Brain pericyte (primary cell): Measurements from ENCODE around the gene PLCL2.
"Not testable (repeated sequence)": the region's sequence is repeated elsewhere in the genome, so short reads cannot be mapped to it uniquely, and the experiment has no call there.

Experiments
- DNase-seq: peaks from one replicate; pipeline ENCODE4 v3.0.0-alpha.2; 2012; ENCODE audit warnings: low read depth, low spot score

The PLCL2 gene

DNA sequence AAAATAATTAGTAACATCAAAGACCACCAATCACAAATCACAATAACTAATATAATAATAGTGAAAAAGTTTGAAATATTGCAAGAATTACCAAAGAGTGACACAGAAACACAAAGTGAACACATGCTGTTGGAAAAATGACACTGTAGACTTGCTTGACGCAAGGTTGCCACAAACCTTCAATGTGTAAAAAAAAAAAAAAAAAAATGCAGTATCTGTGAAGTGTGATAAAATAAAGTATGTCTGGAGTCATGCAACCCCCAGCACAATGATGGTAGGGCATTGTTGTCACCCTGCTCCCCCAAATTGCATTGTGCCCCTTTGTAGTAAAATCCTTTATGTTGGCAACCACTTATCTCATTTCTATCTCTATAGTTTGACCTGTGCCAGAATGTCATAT is 190.6 kb downstream of the PLCL2 start:
- DNase-seq, result no peak

- no peak for DNase-seq
Measured at GRCh38 chr3:17075907-17076306, 191.2 kb downstream of the PLCL2 start.

DNA sequence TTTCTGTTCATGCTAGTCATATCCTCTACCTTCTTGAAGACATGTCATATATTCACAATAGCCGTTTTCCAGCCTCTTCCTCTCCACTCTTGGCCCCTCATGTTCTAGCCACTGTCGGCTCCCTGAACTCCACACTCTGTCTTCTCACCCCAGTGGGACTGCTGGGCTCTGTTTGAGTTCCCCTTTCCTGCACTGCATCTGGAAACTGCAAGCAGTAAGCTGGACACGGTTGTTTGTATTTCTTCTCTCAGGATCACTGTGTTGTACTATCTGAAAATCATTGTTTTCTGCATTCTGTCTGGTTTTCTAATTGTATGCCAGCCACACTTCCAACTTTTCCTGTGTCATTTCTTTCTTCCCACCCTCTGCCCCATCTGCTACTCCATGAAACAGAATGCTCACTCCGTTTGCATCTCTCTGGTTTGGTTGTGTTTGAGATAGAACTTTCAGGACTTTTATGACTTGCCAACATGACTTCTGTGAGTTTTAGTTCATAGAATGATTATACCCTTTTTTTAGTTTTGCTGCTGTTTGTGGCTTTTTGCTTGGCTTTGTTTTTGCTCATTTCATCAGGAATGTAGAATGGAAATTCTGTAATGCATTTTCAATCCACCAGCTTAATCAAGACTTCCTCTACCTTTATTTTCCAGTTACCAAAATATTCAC is 192.3 kb downstream of the PLCL2 start:
- DNase-seq, result no peak

DNA sequence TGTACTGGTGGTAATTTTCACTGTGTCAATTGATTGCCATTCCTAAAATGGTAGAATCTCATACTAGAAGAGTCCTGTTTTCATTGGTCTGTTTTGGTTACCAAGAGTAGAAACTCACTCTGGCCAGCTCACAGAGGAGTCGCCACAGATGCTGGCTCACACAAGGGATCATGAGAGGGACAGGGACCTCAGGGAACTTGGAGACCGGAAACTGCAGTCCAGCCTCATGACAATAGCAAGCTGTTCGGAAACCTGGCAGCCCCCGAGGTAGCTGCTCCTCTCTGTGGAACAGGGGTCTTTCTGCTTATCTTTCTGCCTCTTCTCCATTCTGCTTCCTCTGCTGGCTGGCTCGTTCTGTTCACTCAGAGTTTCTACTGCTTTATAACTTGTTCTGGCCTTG is 192.9 kb downstream of the PLCL2 start:
- DNase-seq, result no peak

- no peak for DNase-seq
Measured at GRCh38 chr3:17078926-17079465, 194.2 kb downstream of the PLCL2 start.

GRCh38 chr3:17079933-17080332 is 195.2 kb downstream of the PLCL2 start:
- no peak for DNase-seq

DNA sequence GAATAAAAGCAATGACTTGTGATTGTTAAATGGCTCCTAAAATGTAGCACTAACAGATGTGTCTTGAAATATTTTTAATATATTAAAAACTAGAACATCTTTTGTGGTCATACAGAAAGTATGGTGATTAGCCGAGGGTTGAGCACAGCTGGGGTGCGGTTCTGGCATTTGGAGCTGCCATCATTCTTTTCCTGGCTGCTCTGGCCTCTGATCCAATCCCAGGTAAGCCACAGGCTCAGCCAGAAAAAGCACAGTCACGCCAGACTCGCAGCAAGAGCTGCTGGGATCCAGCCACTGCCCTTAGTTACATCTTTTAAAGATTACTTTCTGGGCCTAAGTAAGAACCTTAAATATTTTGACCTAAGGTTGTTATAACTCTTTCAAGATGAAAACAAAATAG is 196.8 kb downstream of the PLCL2 start:
- no peak for DNase-seq

DNA sequence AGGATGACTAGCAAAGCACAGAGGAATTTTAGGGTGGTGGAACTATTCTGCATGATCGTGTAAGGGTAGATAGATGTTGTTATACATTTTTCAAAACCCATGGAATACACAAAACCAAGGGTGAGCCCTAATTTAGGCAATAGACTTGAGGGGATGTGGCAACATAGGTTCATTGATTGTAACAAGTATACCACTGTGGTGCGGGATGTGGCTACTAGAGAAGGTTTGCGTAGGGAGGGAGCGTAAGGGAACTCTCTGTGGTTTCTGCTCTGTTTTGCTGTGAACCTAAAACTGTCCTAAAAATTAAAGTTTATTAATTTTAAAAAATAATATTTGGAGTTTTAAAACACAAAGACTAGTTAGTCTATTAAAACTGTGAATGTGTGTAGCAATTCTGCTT is 202.8 kb downstream of the PLCL2 start:
- DNase-seq, result no peak

DNA sequence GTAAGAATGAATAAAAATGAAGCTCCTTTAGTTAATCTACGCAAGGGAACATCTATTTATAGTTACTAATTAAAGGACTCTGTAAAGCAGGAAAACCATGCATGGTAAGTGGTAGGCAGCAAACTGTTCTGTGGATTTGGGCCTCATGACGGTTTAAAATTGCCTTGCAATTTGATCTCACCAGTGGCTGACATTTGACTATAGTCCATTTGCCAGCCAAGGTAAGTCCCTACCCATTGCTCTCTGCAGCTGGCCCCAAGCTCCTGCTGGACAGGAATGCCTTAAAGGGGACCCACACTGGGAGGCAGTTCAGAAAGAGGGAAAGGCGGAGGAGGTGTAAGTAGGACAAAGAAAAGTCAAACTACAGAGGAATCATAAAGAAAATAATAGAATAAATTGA is 203.3 kb downstream of the PLCL2 start:
- DNase-seq, result no peak

- DNase-seq, result no peak
Measured at GRCh38 chr3:17088602-17089313, 204.0 kb downstream of the PLCL2 start.

DNA sequence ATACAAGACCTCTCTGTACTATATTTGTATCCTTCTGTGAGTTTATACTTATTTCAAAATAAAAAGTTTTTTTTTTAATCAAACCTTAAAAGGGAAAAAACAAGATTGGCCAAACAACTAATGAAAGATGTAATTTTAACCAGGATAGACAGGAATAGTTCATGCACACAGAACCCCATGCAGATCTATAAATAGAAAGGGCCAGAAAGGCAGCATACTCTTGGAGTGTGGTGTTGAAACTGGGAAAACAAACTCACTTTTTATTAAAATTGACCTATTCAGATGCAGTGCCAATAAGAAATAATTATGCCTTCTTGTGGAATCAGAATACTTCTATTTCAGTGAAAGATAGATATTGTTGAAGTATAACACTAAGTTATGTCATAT is 204.6 kb downstream of the PLCL2 start:
- DNase-seq, result no peak

- DNase-seq, result no peak
Measured at GRCh38 chr3:17090280-17090983, 205.7 kb downstream of the PLCL2 start.

DNA sequence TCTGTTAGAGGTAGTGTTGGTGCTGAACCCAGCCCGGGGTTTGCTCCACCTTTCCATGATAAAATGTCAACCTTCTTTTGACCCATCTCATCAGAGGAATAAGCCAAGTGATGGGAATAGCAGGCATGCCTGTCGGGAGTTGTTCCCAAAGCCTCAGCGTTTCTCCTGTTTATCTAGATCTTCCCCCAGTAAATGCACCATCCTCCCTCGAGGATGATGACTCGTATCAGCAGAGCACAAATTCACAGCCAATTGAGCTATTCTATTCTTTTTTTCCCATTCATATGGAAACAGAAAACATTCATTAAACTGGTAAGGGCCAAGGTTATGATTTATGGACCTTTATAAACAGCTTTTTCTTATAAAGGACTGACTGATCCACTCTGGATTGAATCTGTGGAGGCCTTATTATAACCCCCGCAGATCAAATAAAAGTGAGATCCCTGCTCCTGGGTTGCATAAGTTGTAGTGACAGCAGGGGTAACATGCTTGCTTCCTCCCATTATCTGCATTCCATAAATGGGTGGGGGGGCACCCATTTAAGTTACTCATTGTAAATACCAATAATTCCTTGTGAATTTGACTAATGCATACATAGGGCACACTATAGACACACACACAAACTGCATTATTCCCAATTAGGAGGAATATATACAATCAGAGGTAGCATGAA is 207.3 kb downstream of the PLCL2 start:
- no peak for DNase-seq

GRCh38 chr3:17092583-17092933 is 207.8 kb downstream of the PLCL2 start:
- DNase-seq, result no peak

DNA sequence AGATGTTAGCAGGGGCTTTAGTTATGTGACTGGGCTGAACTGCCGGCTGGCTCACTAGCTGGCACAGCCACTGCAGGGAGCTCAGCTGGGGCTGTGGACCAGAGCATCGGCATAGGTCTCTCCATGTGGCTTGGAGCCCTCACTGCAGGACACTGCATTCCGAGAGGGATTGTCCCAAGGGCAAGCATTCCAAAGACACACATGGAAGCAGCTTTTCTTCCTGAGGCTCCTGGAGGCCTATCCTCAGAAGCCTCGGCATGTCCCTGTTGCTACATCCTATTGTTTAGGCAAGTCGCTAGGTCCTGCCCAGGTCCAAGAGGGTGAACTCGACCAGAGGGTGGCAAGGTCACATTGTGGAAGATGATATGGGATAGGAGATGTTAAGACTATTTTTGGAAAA is 209.8 kb downstream of the PLCL2 start:
- DNase-seq, result no peak

DNA sequence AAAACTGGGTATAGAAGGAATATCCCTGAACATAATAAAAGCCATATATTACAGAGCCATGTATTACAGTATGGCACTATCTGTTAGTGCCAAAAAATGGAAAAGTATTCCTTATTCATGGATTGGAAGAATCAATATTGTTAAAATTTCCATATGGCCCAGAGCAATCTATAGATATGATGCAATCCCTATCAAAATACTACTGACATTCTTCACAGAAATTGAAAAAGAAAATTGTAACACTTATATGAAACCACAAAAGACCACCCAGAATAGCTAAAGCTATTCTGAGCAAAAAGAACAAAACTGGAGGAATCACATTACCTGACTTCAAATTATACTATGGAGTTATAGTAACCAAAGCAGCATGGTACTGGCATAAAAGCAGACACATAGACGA is 218.8 kb downstream of the PLCL2 start:
- no peak for DNase-seq

GRCh38 chr3:17106801-17107200 is 222.0 kb downstream of the PLCL2 start:
- DNase-seq, result not testable (repeated sequence)

- DNase-seq, result no peak
Measured at GRCh38 chr3:17110660-17111396, 226.1 kb downstream of the PLCL2 start.

DNA sequence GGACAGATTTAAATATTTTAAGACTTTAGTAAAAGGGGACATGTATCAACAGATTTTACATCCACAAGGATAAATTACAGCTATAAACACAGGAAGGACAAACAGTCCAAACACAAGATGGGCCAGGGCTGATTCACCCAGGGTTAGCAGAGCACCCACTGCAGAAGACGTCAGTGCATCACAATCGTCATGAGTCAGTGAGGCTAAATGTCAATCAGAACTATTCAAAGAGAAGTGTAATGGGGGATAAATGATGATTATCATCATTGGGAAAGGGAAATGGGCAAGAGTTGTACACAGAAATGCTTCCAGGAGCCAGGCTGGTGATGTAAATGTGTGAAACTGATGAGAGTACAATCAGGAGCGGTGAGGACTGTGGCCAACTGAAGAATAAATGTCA is 226.8 kb downstream of the PLCL2 start:
- peak; percentile 22 for DNase-seq

- DNase-seq, result no peak
Measured at GRCh38 chr3:17115186-17115585, 230.4 kb downstream of the PLCL2 start.

- no peak for DNase-seq
Measured at GRCh38 chr3:17116007-17116600, 231.3 kb downstream of the PLCL2 start.
